ENCODE data around the gene ROR1. TPM values are rescaled to one million over a fixed set of nuclear protein-coding genes. Genes with fewer than 3 reads are reported as not detected.

Gene ROR1
- total RNA-seq, 2 experiments from 2014 or later = 0.47 to 1.4 TPM

DNA sequence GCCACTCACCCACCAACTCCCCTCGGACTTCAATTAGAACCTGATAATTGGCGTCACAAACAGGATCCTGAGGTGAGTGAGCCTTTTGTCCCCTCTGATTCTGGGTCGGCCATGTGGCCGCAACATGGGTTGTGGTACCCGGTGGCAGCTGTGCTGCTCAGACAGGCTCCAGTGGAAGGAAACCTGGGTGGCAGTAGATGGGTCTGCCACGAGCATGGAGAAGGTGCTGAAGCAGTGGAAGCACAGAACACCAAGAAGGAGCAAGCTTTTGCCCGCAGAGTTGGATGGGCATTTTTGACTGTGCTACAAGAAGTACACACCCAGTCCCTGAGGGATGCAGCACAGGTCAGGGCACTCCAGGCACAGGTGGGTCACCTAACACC, 413.1 kb downstream of the ROR1 start:
- POLR2A ChIA-PET = interaction anchor here (0.6 kb wide), 1 partner anchor 520 kb away, joined by 3 read pairs; no protein-coding TSS in a partner anchor

DNA sequence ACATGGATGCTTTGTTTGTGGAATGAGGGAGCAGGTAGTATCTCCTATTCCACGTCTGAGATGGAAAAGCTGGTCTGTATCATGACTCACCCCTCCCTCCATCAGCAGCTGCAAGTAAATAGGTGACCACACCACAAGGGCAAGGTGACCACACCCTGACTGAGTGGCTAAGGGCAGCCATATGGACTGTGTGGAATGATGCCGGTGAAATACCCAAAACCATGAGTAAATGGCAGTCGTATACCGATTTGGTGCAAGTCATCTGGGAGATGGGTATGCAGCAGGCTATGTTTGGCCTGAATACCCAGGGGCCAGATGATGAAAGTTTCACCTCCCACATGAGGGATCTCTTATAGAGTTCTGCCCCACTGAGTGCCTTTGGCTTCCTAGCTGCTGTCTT, 413.8 kb downstream of the ROR1 start:
- POLR2A ChIA-PET = no interaction called here

More for the DNA sequence above, 413.1 kb downstream of the ROR1 start:
- Histone ChIP-seq H3K9me3 (ENCODE audit: low read length) (no peaks in the 10 kb centered on the region), H2AFZ (ENCODE audit: low read length) (no peak overlapping the region), H3K36me3 (ENCODE audit: insufficient read depth, low read length) (no peaks in the 10 kb centered on the region), H3K4me1 (ENCODE audit: insufficient read depth, low read length, poor library complexity, severe bottlenecking) (no peaks in the 10 kb centered on the region), H3K9me2 (ENCODE audit: insufficient read depth, low read length) (no peaks in the 10 kb centered on the region), H3K79me2 (ENCODE audit: insufficient read depth, low read depth, low read length) (no peaks in the 10 kb centered on the region), H4K20me1 (ENCODE audit: insufficient read depth, low read length) (no peaks in the 10 kb centered on the region), H3K27ac (ENCODE audit: low read depth, low read length, poor library complexity, severe bottlenecking) (no peak overlapping the region), H3K4me2 (ENCODE audit: low read length) (no peak overlapping the region), H3K4me3 (ENCODE audit: low read depth, low read length, poor library complexity, severe bottlenecking) (no peak overlapping the region)
- TF ChIP-seq, protein P1, sequence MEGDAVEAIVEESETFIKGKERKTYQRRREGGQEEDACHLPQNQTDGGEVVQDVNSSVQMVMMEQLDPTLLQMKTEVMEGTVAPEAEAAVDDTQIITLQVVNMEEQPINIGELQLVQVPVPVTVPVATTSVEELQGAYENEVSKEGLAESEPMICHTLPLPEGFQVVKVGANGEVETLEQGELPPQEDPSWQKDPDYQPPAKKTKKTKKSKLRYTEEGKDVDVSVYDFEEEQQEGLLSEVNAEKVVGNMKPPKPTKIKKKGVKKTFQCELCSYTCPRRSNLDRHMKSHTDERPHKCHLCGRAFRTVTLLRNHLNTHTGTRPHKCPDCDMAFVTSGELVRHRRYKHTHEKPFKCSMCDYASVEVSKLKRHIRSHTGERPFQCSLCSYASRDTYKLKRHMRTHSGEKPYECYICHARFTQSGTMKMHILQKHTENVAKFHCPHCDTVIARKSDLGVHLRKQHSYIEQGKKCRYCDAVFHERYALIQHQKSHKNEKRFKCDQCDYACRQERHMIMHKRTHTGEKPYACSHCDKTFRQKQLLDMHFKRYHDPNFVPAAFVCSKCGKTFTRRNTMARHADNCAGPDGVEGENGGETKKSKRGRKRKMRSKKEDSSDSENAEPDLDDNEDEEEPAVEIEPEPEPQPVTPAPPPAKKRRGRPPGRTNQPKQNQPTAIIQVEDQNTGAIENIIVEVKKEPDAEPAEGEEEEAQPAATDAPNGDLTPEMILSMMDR (conservative IDR thresholded peaks at IDR 0.05; ENCODE audit: low read length) = no peak
- no peak for TF ChIP-seq EZH2phosphoT487 (IDR thresholded peaks at IDR 0.05; ENCODE audit: borderline replicate concordance, low read depth, low read length)
- CTCF ChIA-PET (ENCODE audit: unreplicated experiment) = no interaction called here
- DNase-seq (ENCODE audit: low spot score) = no peak
- no TSS peak for BruUV-seq (replicated peaks)
- intact Hi-C loops (cut with micrococcal nuclease; ENCODE audit: unreplicated experiment) = no loop called here

DNA sequence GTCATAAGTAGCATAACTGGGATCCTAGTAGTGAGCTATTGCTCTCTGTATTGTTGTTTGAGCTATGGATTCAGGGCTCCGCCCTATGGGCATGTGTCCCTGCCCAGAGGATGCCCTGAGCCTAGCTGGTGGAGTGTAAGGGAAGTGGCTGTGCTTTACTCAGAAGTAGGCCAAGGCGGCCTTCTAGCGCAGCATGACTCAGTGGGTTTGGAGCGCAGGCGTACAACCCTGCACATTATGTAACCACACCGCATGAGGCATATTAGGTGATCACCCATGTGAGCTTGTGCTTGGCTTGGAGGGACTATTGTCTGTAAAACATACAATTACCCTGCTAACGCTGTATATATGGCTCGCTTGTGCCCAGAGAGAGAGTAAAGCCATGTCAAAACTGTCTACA, 418.5 kb downstream of the ROR1 start:
- no peak overlapping the region for H2AFZ ChIP-seq (ENCODE audit: low read length)
- DNase-seq (ENCODE audit: low spot score) = peak; percentile 1
- no peak for TF ChIP-seq EZH2phosphoT487 (IDR thresholded peaks at IDR 0.05; ENCODE audit: borderline replicate concordance, low read depth, low read length)
- TF ChIP-seq, protein P1 (conservative IDR thresholded peaks at IDR 0.05; ENCODE audit: low read length) = no peak
- H3K36me3 ChIP-seq (ENCODE audit: insufficient read depth, low read length) = no peaks in the 10 kb centered on the region
- BruUV-seq (replicated peaks) = no TSS peak
- intact Hi-C loops (cut with micrococcal nuclease; ENCODE audit: unreplicated experiment) = no loop called here
- no peak overlapping the region for H3K27ac ChIP-seq (ENCODE audit: low read depth, low read length, poor library complexity, severe bottlenecking)
- CTCF ChIA-PET (ENCODE audit: unreplicated experiment) = no interaction called here
- no peaks in the 10 kb centered on the region for H4K20me1 ChIP-seq (ENCODE audit: insufficient read depth, low read length)
- no peak overlapping the region for H3K4me2 ChIP-seq (ENCODE audit: low read length)
- H3K4me3 ChIP-seq (ENCODE audit: low read depth, low read length, poor library complexity, severe bottlenecking) = no peak overlapping the region
- no peaks in the 10 kb centered on the region for H3K4me1 ChIP-seq (ENCODE audit: insufficient read depth, low read length, poor library complexity, severe bottlenecking)
- H3K9me2 ChIP-seq (ENCODE audit: insufficient read depth, low read length) = no peaks in the 10 kb centered on the region
- H3K9me3 ChIP-seq (ENCODE audit: low read length) = no peaks in the 10 kb centered on the region
- H3K79me2 ChIP-seq (ENCODE audit: insufficient read depth, low read depth, low read length) = no peaks in the 10 kb centered on the region
- POLR2A ChIA-PET = no interaction called here

More for the DNA sequence above, 413.8 kb downstream of the ROR1 start:
- no TSS peak for BruUV-seq (replicated peaks)
- intact Hi-C loops (cut with micrococcal nuclease; ENCODE audit: unreplicated experiment) = no loop called here
- Histone ChIP-seq H3K4me1 (ENCODE audit: insufficient read depth, low read length, poor library complexity, severe bottlenecking) (no peaks in the 10 kb centered on the region), H3K79me2 (ENCODE audit: insufficient read depth, low read depth, low read length) (no peaks in the 10 kb centered on the region), H2AFZ (ENCODE audit: low read length) (no peak overlapping the region), H3K27ac (ENCODE audit: low read depth, low read length, poor library complexity, severe bottlenecking) (no peak overlapping the region), H3K9me2 (ENCODE audit: insufficient read depth, low read length) (no peaks in the 10 kb centered on the region), H3K36me3 (ENCODE audit: insufficient read depth, low read length) (no peaks in the 10 kb centered on the region), H3K9me3 (ENCODE audit: low read length) (no peaks in the 10 kb centered on the region), H3K4me2 (ENCODE audit: low read length) (no peak overlapping the region), H3K4me3 (ENCODE audit: low read depth, low read length, poor library complexity, severe bottlenecking) (no peak overlapping the region), H4K20me1 (ENCODE audit: insufficient read depth, low read length) (no peaks in the 10 kb centered on the region)
- no peak for DNase-seq (ENCODE audit: low spot score)
- no peak for TF ChIP-seq EZH2phosphoT487 (IDR thresholded peaks at IDR 0.05; ENCODE audit: borderline replicate concordance, low read depth, low read length)
- TF ChIP-seq, protein P1 (conservative IDR thresholded peaks at IDR 0.05; ENCODE audit: low read length) = no peak
- CTCF ChIA-PET (ENCODE audit: unreplicated experiment) = no interaction called here

Measured in OCI-LY7 (cell line).